RWPE2 (cell line): ENCODE results near the gene SLC7A1.
A peak's percentile ranks its signal among the peaks of the same experiment; 100 is the strongest.

Experiments
- ATAC-seq: fragments of 200-7000 bp; cut with Tn5 transposase; 3 replicates; pipeline ENCODE4 v1.9.1; 2021; ENCODE audit warnings: low read depth
- DNase-seq: peaks from one replicate; pipeline ENCODE4 v3.0.0-alpha.2; 2020; ENCODE audit warnings: low spot score
- H3K27ac ChIP-seq: fragments of 450-650 bp; 2 replicates; pipeline ENCODE4 v1.5.1; 2017; ENCODE audit warnings: mild to moderate bottlenecking; ENCODE audit not compliant: poor library complexity, severe bottlenecking
- H3K27me3 ChIP-seq: fragments of 250-450 bp; sonication (Bioruptor Pico); 2 replicates; pipeline ENCODE4 v1.5.1; 2021; ENCODE audit warnings: mild to moderate bottlenecking, moderate library complexity; ENCODE audit not compliant: insufficient read depth, poor library complexity, severe bottlenecking
- H3K36me3 ChIP-seq: fragments of 250-450 bp; sonication (Bioruptor Pico); 2 replicates; pipeline ENCODE4 v1.5.1; 2020; ENCODE audit warnings: low read depth, mild to moderate bottlenecking, moderate library complexity
- H3K4me1 ChIP-seq: fragments of 250-450 bp; sonication (Bioruptor Pico); 2 replicates; pipeline ENCODE4 v1.5.1; 2021; ENCODE audit warnings: mild to moderate bottlenecking, moderate library complexity; ENCODE audit not compliant: insufficient read depth, poor library complexity, severe bottlenecking
- H3K4me3 ChIP-seq: fragments of 250-450 bp; sonication (Bioruptor Pico); 2 replicates; pipeline ENCODE4 v1.5.1; 2021; ENCODE audit warnings: mild to moderate bottlenecking, moderate library complexity; ENCODE audit not compliant: severe bottlenecking
- H3K9me3 ChIP-seq: fragments of 250-450 bp; sonication (Bioruptor Pico); 2 replicates; pipeline ENCODE4 v1.5.1; 2021; ENCODE audit warnings: mild to moderate bottlenecking, moderate library complexity; ENCODE audit not compliant: severe bottlenecking
- TF ChIP-seq, protein P1 (sequence below): fragments of 450-650 bp; IDR thresholded peaks from one replicate; pipeline ENCODE4 v1.5.1; 2017; ENCODE audit warnings: mild to moderate bottlenecking, moderate library complexity; ENCODE audit not compliant: poor library complexity, severe bottlenecking

SLC7A1 gene

DNA sequence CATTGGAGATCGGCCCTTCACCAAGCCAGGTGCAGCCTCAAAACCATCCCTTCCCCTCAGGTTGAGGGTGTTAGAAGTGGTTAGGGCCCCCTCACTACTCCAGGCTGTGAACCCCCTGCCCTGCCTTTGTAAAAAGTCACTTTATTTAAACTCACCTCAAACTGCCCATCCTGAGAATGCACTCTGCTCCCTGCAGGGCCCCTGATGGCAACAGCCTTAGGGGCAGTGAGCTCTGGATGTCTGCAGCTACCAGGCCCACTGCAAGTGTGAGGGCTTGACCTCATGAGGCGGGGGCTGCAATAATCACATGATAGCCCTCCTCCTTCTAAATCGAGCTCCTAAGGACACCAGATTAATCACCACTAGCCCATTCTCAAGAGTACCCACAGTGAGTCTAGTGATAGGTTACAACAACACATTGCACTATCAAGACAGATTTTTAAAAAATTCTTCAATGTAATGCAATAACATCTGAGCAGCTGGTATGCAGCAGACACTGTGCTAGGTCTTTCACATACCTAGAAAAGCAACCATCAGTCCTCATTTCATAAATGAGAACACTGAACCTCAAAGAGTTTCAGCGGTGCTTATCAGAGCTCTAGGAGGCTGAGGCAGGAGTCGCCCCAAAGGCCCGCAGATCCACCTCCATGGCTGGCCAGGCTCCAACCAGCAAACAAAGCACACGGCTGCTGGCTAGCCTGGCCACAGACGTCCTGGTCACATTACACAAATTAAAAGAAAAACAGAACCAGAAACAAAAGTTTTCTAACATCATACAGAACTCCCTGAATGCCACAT is 26.0 kb downstream of the SLC7A1 start:
- Histone ChIP-seq H3K4me1 (peaks cover 38% of the 10 kb centered on the region), H3K9me3 (no peaks in the 10 kb centered on the region), H3K4me3 (no peak overlapping the region), H3K27ac (peak overlapping the region; percentile 70), H3K27me3 (no peaks in the 10 kb centered on the region), H3K36me3 (peaks cover 7% of the 10 kb centered on the region; the same call in 1 of the 2 replicates)
- TF ChIP-seq, protein P1, sequence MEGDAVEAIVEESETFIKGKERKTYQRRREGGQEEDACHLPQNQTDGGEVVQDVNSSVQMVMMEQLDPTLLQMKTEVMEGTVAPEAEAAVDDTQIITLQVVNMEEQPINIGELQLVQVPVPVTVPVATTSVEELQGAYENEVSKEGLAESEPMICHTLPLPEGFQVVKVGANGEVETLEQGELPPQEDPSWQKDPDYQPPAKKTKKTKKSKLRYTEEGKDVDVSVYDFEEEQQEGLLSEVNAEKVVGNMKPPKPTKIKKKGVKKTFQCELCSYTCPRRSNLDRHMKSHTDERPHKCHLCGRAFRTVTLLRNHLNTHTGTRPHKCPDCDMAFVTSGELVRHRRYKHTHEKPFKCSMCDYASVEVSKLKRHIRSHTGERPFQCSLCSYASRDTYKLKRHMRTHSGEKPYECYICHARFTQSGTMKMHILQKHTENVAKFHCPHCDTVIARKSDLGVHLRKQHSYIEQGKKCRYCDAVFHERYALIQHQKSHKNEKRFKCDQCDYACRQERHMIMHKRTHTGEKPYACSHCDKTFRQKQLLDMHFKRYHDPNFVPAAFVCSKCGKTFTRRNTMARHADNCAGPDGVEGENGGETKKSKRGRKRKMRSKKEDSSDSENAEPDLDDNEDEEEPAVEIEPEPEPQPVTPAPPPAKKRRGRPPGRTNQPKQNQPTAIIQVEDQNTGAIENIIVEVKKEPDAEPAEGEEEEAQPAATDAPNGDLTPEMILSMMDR = no peak
- ATAC-seq = no peak; the same call in 2 of the 3 replicates
- DNase-seq = no peak

DNA sequence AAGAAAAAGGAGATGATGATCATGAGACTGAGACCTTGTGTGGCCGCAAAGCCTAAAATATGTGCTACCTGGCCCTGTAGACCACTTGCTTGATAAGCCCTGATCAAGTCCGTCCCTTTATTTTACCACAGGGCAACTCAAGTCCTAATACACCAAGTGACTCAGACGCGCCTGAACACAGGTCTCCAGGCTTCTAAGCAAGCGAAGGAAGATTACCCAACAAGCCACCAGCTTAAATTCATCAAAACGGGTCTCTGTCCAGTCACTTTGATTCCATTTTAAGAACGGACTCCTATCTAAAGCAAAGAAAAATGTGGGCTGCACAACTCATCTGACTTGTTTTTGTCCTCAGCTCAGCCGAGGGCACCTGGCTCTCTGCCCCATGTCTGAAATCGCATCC is 26.8 kb downstream of the SLC7A1 start:
- no peak overlapping the region for H3K4me3 ChIP-seq
- DNase-seq = no peak
- ATAC-seq = peak; percentile 35; the same call in 1 of the 3 replicates
- H3K36me3 ChIP-seq = peaks cover 7% of the 10 kb centered on the region; the same call in 1 of the 2 replicates
- no peaks in the 10 kb centered on the region for H3K27me3 ChIP-seq
- TF ChIP-seq, protein P1 = no peak
- peaks cover 36% of the 10 kb centered on the region for H3K4me1 ChIP-seq
- H3K9me3 ChIP-seq = no peaks in the 10 kb centered on the region
- H3K27ac ChIP-seq = peak overlapping the region; percentile 70

- H3K4me1 ChIP-seq = peaks cover 45% of the 10 kb centered on the region
- H3K36me3 ChIP-seq = peaks cover 7% of the 10 kb centered on the region; the same call in 1 of the 2 replicates
- H3K4me3 ChIP-seq = no peak overlapping the region
- H3K27me3 ChIP-seq = no peaks in the 10 kb centered on the region
- TF ChIP-seq, protein P1 = no peak
- peak; percentile 75 for ATAC-seq
- no peaks in the 10 kb centered on the region for H3K9me3 ChIP-seq
- DNase-seq = peak; percentile 71
- H3K27ac ChIP-seq = peak overlapping the region; percentile 70
These were observed 28.1 kb downstream of the SLC7A1 start for GRCh38 chr13:29567411-29567810.

DNA sequence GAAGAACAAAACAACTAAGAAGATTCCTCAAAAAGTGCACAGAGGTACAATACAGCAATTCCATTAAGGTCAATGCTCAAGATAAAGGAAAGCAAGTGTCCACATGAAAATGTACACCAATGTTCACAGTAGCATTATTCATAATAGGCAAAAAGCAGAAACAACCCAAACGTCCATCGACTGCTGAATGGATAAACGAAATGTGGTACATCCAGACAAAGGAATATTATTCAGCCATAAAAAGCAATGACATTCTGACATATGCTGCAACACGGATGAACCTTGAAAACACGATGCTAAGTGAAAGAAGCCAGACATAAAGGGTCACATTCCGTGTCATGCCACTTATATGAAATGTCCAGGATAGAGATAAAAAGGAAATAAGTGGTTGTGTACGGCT is 29.3 kb downstream of the SLC7A1 start:
- TF ChIP-seq, protein P1 = no peak
- no peak overlapping the region for H3K4me3 ChIP-seq
- no peaks in the 10 kb centered on the region for H3K9me3 ChIP-seq
- no peaks in the 10 kb centered on the region for H3K27me3 ChIP-seq
- no peak for DNase-seq
- peaks cover 7% of the 10 kb centered on the region; the same call in 1 of the 2 replicates for H3K36me3 ChIP-seq
- H3K27ac ChIP-seq = no peak overlapping the region
- H3K4me1 ChIP-seq = peaks cover 53% of the 10 kb centered on the region
- ATAC-seq = no peak

DNA sequence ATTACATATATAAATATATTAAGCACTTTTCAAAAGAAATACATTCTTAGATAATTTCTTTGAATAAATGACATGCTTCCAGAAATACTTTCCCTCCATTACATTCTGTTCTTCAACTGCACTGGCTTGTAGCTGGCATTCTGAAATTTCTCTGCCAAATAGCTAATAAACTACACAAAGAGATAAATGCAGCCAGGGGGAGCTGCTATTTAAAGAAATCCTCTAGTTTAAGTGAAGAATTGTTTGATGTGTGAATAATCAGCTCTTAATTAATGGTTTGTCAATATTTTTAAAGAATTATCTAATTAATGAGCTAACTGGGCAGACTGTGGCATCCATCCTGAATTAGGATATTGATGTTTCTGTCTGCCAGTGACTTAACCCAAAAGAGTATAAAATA is 30.7 kb downstream of the SLC7A1 start:
- ATAC-seq (no peak), DNase-seq (no peak)
- Histone ChIP-seq H3K4me1 (peaks cover 47% of the 10 kb centered on the region), H3K9me3 (no peaks in the 10 kb centered on the region), H3K36me3 (no peaks in the 10 kb centered on the region; the same call in 1 of the 2 replicates), H3K4me3 (no peak overlapping the region), H3K27ac (no peak overlapping the region), H3K27me3 (no peaks in the 10 kb centered on the region)
- TF ChIP-seq, protein P1 = no peak
